IPS-15b (cell line): ENCODE data around the gene CA12.

Experiments used
- H3K27me3 ChIP-seq: one replicate; pipeline ENCODE4 v1.6.1; 2013; ENCODE audit warnings: low read length; ENCODE audit not compliant: control insufficient read depth, insufficient read depth
- H3K36me3 ChIP-seq: one replicate; pipeline ENCODE4 v1.6.1; 2013; ENCODE audit warnings: low read length; ENCODE audit not compliant: control insufficient read depth, insufficient read depth
- H3K4me1 ChIP-seq: one replicate; pipeline ENCODE4 v1.6.1; 2013; ENCODE audit warnings: mild to moderate bottlenecking, low read length; ENCODE audit not compliant: control insufficient read depth, insufficient read depth
- H3K4me3 ChIP-seq: one replicate; pipeline ENCODE4 v1.5.1; 2013; ENCODE audit warnings: low read depth, low read length
- H3K9ac ChIP-seq: one replicate; pipeline ENCODE4 v1.6.1; 2013; ENCODE audit warnings: low read depth, mild to moderate bottlenecking, low read length
- H3K9me3 ChIP-seq: one replicate; pipeline ENCODE4 v1.6.1; 2013; ENCODE audit warnings: mild to moderate bottlenecking, low read length; ENCODE audit not compliant: control insufficient read depth, insufficient read depth

Gene CA12

DNA sequence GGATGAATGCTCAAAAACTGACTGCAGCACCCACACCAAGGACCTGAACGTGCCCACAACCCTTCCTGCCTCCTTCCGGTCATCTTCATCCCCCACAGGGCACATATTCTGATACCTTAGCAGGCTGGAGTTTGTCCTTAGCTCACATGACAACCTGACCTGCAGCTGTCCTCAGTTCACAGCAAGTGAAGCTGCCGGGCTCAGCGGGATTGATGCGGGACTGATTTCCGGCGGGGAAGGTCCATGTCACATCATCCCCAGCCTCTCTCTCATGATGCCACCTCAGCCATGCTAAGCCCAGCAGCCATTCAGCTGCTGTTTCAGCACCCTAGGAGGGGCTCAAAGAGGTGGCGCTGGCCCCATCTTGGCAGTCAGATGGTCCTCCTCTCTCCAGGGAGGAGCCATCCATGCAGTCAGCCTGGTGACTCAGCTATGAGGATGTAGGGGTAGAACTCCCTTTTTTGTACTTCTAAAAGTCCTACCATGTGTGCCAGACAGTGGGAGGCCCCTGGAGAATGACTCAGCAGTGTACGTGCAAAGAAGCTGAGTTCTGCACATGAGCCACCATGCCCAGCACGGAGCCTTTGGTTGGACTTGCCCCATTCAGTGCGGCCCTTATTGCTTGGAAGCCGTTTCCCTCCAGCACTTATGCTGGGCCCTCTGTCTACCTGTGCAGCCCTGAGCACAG is 9.5 kb downstream of the CA12 start:
- H3K4me3 ChIP-seq: no peak overlapping the region
- no peaks in the 10 kb centered on the region for H3K9me3 ChIP-seq
- no peaks in the 10 kb centered on the region for H3K27me3 ChIP-seq
- no peaks in the 10 kb centered on the region for H3K36me3 ChIP-seq
- H3K9ac ChIP-seq: no peak overlapping the region
- H3K4me1 ChIP-seq: no peaks in the 10 kb centered on the region

DNA sequence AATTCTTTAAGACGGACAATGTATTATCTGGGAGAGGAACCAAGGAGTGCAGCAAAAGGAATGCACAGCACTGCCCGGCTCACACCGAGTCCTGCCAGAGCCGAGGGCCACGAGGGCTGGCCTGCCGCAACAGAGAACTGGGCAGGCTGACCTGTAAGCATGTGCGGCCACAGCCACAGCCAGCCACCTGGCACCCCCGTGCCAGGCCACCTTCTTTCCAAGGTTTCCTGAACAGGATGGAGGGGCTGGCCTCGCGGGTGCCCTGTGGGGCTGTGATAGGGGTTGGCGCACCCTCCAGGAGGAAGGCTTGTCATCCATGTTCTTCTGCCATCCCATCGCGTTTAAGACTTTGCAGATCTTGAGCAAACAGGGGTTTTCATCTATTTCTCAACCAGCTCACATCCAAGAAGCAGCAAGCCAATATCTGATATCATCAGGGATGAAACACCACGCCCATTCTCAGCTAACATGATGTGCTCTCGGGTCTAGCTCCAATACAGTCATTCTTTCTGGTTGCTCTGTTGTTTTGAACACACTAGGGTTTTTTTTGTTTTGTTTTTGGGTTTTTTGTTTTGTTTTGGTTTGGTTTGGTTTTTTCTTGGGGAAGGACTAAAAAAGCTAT is 10.2 kb downstream of the CA12 start:
- no peak overlapping the region for H3K9ac ChIP-seq
- no peak overlapping the region for H3K4me3 ChIP-seq
- no peaks in the 10 kb centered on the region for H3K9me3 ChIP-seq
- no peaks in the 10 kb centered on the region for H3K36me3 ChIP-seq
- no peaks in the 10 kb centered on the region for H3K27me3 ChIP-seq
- H3K4me1 ChIP-seq: no peaks in the 10 kb centered on the region

DNA sequence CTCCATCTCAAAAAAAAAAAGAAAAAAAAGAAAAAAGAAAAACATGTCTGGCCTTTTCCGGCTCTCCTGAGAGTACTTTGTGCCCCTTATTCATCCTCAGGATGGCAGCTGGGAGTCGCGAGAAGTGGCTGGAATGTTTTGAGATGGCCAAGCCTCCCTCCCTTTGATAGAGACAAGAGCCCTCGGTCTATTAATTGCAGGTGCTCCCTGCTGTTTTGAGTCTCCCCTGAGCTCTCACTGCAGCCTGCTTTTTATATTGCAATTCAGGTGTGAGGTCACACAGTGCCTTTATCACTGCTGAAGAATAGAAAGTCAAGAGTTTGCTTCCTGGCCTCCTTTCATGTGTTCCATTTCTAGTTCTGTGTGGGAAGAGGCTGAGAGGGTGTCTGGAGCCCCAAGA is 10.9 kb downstream of the CA12 start:
- H3K4me1 ChIP-seq: no peaks in the 10 kb centered on the region
- H3K4me3 ChIP-seq: no peak overlapping the region
- no peak overlapping the region for H3K9ac ChIP-seq
- no peaks in the 10 kb centered on the region for H3K27me3 ChIP-seq
- H3K9me3 ChIP-seq: no peaks in the 10 kb centered on the region
- no peaks in the 10 kb centered on the region for H3K36me3 ChIP-seq

GRCh38 chr15:63369781-63370180 is 11.9 kb downstream of the CA12 start:
- Histone ChIP-seq H3K4me1 (no peaks in the 10 kb centered on the region), H3K4me3 (no peak overlapping the region), H3K27me3 (no peaks in the 10 kb centered on the region), H3K9me3 (no peaks in the 10 kb centered on the region), H3K36me3 (no peaks in the 10 kb centered on the region), H3K9ac (no peak overlapping the region)

- H3K36me3 ChIP-seq: no peaks in the 10 kb centered on the region
- H3K27me3 ChIP-seq: no peaks in the 10 kb centered on the region
- H3K4me1 ChIP-seq: no peaks in the 10 kb centered on the region
- H3K9me3 ChIP-seq: no peaks in the 10 kb centered on the region
- H3K4me3 ChIP-seq: no peak overlapping the region
- no peak overlapping the region for H3K9ac ChIP-seq
Measured at GRCh38 chr15:63369296-63369695, 12.3 kb downstream of the CA12 start.

GRCh38 chr15:63368503-63368902 is 13.1 kb downstream of the CA12 start:
- H3K27me3 ChIP-seq: no peaks in the 10 kb centered on the region
- H3K9me3 ChIP-seq: no peaks in the 10 kb centered on the region
- no peak overlapping the region for H3K9ac ChIP-seq
- H3K4me3 ChIP-seq: no peak overlapping the region
- H3K36me3 ChIP-seq: no peaks in the 10 kb centered on the region
- H3K4me1 ChIP-seq: no peaks in the 10 kb centered on the region

DNA sequence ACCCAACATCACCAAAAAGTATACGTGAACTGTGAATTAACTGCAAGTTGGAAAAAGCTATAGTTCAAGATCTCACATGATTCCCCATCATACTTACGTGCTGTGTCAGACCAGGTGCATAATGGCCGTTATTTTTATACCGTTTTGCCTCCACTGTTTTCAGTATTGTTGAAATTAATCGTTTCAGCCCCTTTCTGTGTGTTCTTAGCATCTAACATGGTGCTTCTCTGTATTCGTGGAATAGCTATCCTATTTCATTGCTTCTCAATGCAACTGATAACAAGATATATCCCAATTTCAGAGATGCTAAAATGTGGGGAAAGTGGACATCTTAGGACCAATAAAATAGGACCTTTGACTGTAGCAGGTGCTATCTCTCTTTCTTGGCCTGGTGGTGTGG is 13.7 kb downstream of the CA12 start:
- no peaks in the 10 kb centered on the region for H3K4me1 ChIP-seq
- no peaks in the 10 kb centered on the region for H3K36me3 ChIP-seq
- H3K4me3 ChIP-seq: no peak overlapping the region
- H3K27me3 ChIP-seq: no peaks in the 10 kb centered on the region
- no peaks in the 10 kb centered on the region for H3K9me3 ChIP-seq
- H3K9ac ChIP-seq: no peak overlapping the region

GRCh38 chr15:63367390-63367789 is 14.3 kb downstream of the CA12 start:
- no peaks in the 10 kb centered on the region for H3K27me3 ChIP-seq
- H3K4me1 ChIP-seq: peaks cover under 1% of the 10 kb centered on the region
- H3K9me3 ChIP-seq: no peaks in the 10 kb centered on the region
- H3K9ac ChIP-seq: no peak overlapping the region
- no peaks in the 10 kb centered on the region for H3K36me3 ChIP-seq
- H3K4me3 ChIP-seq: no peak overlapping the region

DNA sequence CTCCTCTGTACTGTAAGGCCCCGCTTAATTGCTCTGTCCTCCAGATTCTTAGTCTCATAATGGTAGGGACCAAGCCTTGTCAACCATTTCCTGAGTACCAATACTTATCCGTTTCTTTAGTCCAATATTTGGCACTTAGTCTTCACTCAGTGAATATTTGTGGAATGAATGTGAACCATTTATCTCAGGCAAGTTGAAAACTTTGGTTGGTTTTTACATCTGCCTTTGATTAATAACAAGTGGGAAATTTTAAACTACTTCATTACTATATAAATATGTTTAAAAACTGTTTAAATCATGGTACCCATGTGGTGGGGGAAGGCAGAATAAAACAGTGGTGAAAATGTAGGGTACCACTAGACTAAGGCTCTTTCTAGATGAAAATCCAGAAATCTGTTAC is 15.2 kb downstream of the CA12 start:
- H3K27me3 ChIP-seq: no peaks in the 10 kb centered on the region

GRCh38 chr15:63365273-63365680 is 16.4 kb downstream of the CA12 start:
- Histone ChIP-seq H3K4me1 (peaks cover 11% of the 10 kb centered on the region), H3K9ac (no peak overlapping the region), H3K4me3 (no peak overlapping the region), H3K36me3 (no peaks in the 10 kb centered on the region), H3K27me3 (no peaks in the 10 kb centered on the region), H3K9me3 (no peaks in the 10 kb centered on the region)

More for the DNA sequence above, 15.2 kb downstream of the CA12 start:
- H3K4me3 ChIP-seq: no peak overlapping the region
- H3K9ac ChIP-seq: no peak overlapping the region
- H3K9me3 ChIP-seq: no peaks in the 10 kb centered on the region
- H3K36me3 ChIP-seq: no peaks in the 10 kb centered on the region
- H3K4me1 ChIP-seq: peaks cover 9% of the 10 kb centered on the region

DNA sequence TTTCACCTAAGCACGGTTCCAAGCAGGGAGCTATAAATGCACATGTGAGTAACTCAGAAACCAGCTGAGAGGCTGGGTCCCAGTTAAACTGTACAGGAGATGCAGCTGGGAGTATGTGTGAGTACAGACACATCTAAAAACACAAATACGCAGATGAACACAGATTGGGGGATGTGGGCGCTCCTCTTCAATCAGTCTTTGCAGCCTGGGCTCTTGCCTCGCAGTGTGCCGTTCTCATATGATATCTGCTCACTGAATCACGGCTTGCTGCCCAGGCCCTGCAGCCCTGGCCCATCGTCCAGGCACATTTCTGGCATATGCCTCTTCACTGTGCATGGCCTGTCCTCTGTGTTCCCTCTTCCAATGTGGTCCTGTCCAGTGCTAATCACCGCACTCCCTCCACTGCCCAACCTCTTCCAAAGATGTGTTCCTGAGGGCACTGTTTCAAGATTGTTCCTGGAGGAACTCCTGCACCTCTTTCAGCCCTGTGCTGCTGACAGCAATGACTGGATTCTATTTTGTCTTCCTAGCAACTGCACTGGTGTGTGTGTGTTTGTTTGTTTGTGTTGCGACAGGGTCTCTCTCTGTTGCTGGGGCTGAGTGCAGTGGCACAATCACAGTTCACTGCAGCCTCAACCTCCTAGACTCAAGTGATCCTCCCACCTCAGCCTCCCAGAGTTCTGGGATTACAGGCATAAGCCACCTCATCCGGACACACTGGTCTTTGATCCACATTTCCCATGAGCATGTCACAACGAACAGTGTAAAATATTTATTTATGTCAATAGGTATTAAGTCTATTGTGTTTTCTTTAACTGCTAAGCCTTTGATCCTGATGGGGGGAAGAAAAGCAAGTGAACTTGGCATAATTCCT is 17.0 kb downstream of the CA12 start:
- Histone ChIP-seq H3K4me1 (peaks cover 11% of the 10 kb centered on the region), H3K9me3 (no peaks in the 10 kb centered on the region), H3K9ac (no peak overlapping the region), H3K4me3 (no peak overlapping the region), H3K36me3 (no peaks in the 10 kb centered on the region), H3K27me3 (no peaks in the 10 kb centered on the region)

- Histone ChIP-seq H3K4me3 (no peak overlapping the region), H3K27me3 (no peaks in the 10 kb centered on the region), H3K9me3 (no peaks in the 10 kb centered on the region), H3K4me1 (peaks cover 11% of the 10 kb centered on the region), H3K9ac (no peak overlapping the region), H3K36me3 (no peaks in the 10 kb centered on the region)
Measured at GRCh38 chr15:63363292-63363691, 18.4 kb downstream of the CA12 start.
